Measurements from ENCODE around the gene CEACAM8. TPM values are rescaled to one million over a fixed set of nuclear protein-coding genes. Genes with fewer than 3 reads are reported as not detected.
A peak's percentile ranks its signal among the peaks of the same experiment; 100 is the strongest.

CEACAM8 gene
- total and polyA plus RNA-seq, 4 donors = 0.06 to 1.2 (median 0.53) TPM

- H3K27ac ChIP-seq (ENCODE audit: low read depth in 1 of 2, low read length in 1 of 2) = no peak overlapping the region
- H3K27me3 ChIP-seq (ENCODE audit: control insufficient read depth in 3 of 3, insufficient read depth in 3 of 3, low read length in 2 of 3) = peaks cover 0 to under 1% (median 0%) of the 10 kb centered on the region in 3 donors
- H3K4me1 ChIP-seq (ENCODE audit: control insufficient read depth in 5 of 5, insufficient read depth in 5 of 5, low read length in 5 of 5) = no peaks in the 10 kb centered on the region
- no peak overlapping the region for H3K4me3 ChIP-seq
- no peaks in the 10 kb centered on the region for H3K36me3 ChIP-seq (ENCODE audit: control insufficient read depth in 4 of 4, insufficient read depth in 4 of 4, low read length in 4 of 4)
- WGBS, 2 donors = 24 to 50% methylated on average over 10 of the region's 10 CpGs
- TF ChIP-seq CTCF (IDR thresholded peaks at IDR 0.05; ENCODE audit: control extremely low read depth, extremely low read depth) = no peak
- DNase-seq = no peak
- no peak for ATAC-seq (ENCODE audit: insufficient read depth, low FRiP score)
- no peak overlapping the region for H3K9ac ChIP-seq (ENCODE audit: insufficient read depth in 1 of 2, low read length in 2 of 2)
- peaks cover 0 to 2% (median 0%) of the 10 kb centered on the region in 4 donors for H3K9me3 ChIP-seq (ENCODE audit: control insufficient read depth in 4 of 4, insufficient read depth in 3 of 4, low read length in 3 of 4)
Observed at GRCh38 chr19:42555801-42556200, 38.9 kb downstream of the CEACAM8 start.

- H3K27me3 ChIP-seq (ENCODE audit: control insufficient read depth in 3 of 3, insufficient read depth in 3 of 3, low read length in 2 of 3) = no peaks in the 10 kb centered on the region
- no peak for TF ChIP-seq CTCF (IDR thresholded peaks at IDR 0.05; ENCODE audit: control extremely low read depth, extremely low read depth)
- H3K9me3 ChIP-seq (ENCODE audit: control insufficient read depth in 4 of 4, insufficient read depth in 3 of 4, low read length in 3 of 4) = peaks cover 0 to 3% (median 0%) of the 10 kb centered on the region in 4 donors
- 33 to 42% methylated on average over 5 of the region's 5 CpGs for WGBS, 2 donors
- no peak overlapping the region for H3K27ac ChIP-seq (ENCODE audit: low read depth in 1 of 2, low read length in 1 of 2)
- ATAC-seq (ENCODE audit: insufficient read depth, low FRiP score) = no peak
- H3K9ac ChIP-seq (ENCODE audit: insufficient read depth in 1 of 2, low read length in 2 of 2) = no peak overlapping the region
- H3K36me3 ChIP-seq (ENCODE audit: control insufficient read depth in 4 of 4, insufficient read depth in 4 of 4, low read length in 4 of 4) = no peaks in the 10 kb centered on the region
- H3K4me3 ChIP-seq = no peak overlapping the region
- H3K4me1 ChIP-seq (ENCODE audit: control insufficient read depth in 5 of 5, insufficient read depth in 5 of 5, low read length in 5 of 5) = no peaks in the 10 kb centered on the region
- DNase-seq = peak in 2 of 3 donors; percentile 17 to 31
Observed at GRCh38 chr19:42555317-42555716, 39.4 kb downstream of the CEACAM8 start.

- Histone ChIP-seq H3K9me3 (ENCODE audit: control insufficient read depth in 4 of 4, insufficient read depth in 3 of 4, low read length in 3 of 4) (peaks cover 0 to 5% (median 0%) of the 10 kb centered on the region in 4 donors), H3K4me1 (ENCODE audit: control insufficient read depth in 5 of 5, insufficient read depth in 5 of 5, low read length in 5 of 5) (no peaks in the 10 kb centered on the region), H3K27ac (ENCODE audit: low read depth in 1 of 2, low read length in 1 of 2) (no peak overlapping the region), H3K4me3 (no peak overlapping the region), H3K36me3 (ENCODE audit: control insufficient read depth in 4 of 4, insufficient read depth in 4 of 4, low read length in 4 of 4) (no peaks in the 10 kb centered on the region), H3K9ac (ENCODE audit: insufficient read depth in 1 of 2, low read length in 2 of 2) (no peak overlapping the region), H3K27me3 (ENCODE audit: control insufficient read depth in 3 of 3, insufficient read depth in 3 of 3, low read length in 2 of 3) (no peaks in the 10 kb centered on the region)
- no peak for ATAC-seq (ENCODE audit: insufficient read depth, low FRiP score)
- no peak for DNase-seq
- TF ChIP-seq CTCF (IDR thresholded peaks at IDR 0.05; ENCODE audit: control extremely low read depth, extremely low read depth) = no peak
- WGBS, 2 donors = 85 to 96% methylated on average over 3 of the region's 3 CpGs
Observed at GRCh38 chr19:42554046-42554575, 40.6 kb downstream of the CEACAM8 start.
